ENCODE measurements around the gene MYH13.

MYH13 gene

GRCh38 chr17:10372906-10373305 is at the start of gene MYH13:
MYH13 (minus strand) TSS chr17:10373006; CDS start chr17:10364530, 8,476 bp downstream.
- no peak within 1 kb of the TSS for H3K4me3 ChIP-seq (ENCODE audit: low read length)
- no peak for TF ChIP-seq CTCF (IDR thresholded peaks at IDR 0.05; ENCODE audit: insufficient read depth, low read depth, low read length, missing control alignments)
- DNase-seq (ENCODE audit: low read depth), result no peak

DNA sequence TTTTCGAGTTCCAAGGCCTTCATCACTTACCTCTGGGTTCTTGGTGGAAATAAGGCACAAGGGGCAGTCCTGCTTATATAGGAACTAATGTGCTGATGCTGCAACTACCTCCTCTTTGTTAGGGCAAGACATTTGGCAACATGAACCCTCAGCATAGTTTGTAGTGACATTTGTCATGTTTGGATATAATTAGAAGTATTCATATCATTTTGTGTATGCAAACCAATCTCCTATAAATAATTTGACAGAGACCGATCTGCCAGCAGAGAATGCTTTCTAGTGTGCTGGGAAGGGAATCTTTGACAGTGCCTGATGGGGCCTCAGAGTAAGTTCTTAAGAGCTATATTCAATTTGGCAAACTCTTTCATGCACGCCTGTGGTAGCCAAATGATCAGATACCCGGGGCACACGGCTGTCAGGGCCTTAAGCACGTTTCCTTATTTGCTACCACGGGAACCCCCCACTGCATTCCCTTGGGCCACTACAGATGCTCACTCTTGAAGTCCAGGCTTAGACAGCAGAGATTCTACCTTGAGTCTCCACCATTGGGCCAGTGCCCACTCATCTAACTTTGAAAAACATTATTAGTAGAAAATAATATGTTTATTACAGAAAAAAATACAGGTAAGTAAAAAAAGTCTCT is 49.2 kb upstream of the MYH13 start, which contains the start of gene MYH8:
Gene MYH8 (minus strand): TSS at position 51 of the 643 bp plus-strand sequence. CDS start 1,723 bp downstream, outside the sequence.
- no peak within 1 kb of the TSS for H3K4me3 ChIP-seq (ENCODE audit: low read length)
- DNase-seq (ENCODE audit: low read depth), result no peak
- no peak for TF ChIP-seq CTCF (IDR thresholded peaks at IDR 0.05; ENCODE audit: insufficient read depth, low read depth, low read length, missing control alignments)

- DNase-seq (ENCODE audit: low read depth), result no peak
- no peak for TF ChIP-seq CTCF (IDR thresholded peaks at IDR 0.05; ENCODE audit: insufficient read depth, low read depth, low read length, missing control alignments)
Observed at GRCh38 chr17:10421211-10421610, 48.4 kb upstream of the MYH13 start.

GRCh38 chr17:10420811-10421210 is 48.0 kb upstream of the MYH13 start:
- no peak overlapping the region for H3K4me3 ChIP-seq (ENCODE audit: low read length)
- no peak for DNase-seq (ENCODE audit: low read depth)
- TF ChIP-seq CTCF (IDR thresholded peaks at IDR 0.05; ENCODE audit: insufficient read depth, low read depth, low read length, missing control alignments), result no peak

More at GRCh38 chr17:10421211-10421610, 48.4 kb upstream of the MYH13 start:
- no peak overlapping the region for H3K4me3 ChIP-seq (ENCODE audit: low read length)

GRCh38 chr17:10417431-10417830 is 44.6 kb upstream of the MYH13 start:
- DNase-seq (ENCODE audit: low read depth), result no peak
- no peak for TF ChIP-seq CTCF (IDR thresholded peaks at IDR 0.05; ENCODE audit: insufficient read depth, low read depth, low read length, missing control alignments)
- H3K4me3 ChIP-seq (ENCODE audit: low read length), result no peak overlapping the region

DNA sequence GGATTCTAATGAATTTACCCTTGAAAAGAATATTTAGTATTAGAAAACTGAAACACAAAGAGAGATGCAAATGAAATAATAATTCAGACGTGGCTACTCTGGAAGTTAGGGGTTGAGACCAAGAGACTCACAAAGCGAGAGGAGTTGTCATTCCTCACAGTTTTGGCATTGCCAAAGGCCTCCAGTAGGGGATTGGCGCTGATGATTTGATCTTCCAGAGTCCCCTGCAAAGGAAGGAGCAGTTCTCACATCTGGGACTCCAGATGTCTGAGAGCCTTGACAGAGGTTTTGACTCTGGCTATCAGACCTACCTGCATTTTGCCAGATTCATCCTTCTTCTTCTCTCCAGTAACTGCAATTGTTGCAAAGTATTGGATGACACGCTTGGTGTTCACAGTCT is 42.4 kb upstream of the MYH13 start:
- no peak for TF ChIP-seq CTCF (IDR thresholded peaks at IDR 0.05; ENCODE audit: insufficient read depth, low read depth, low read length, missing control alignments)
- H3K4me3 ChIP-seq (ENCODE audit: low read length), result no peak overlapping the region
- DNase-seq (ENCODE audit: low read depth), result no peak

DNA sequence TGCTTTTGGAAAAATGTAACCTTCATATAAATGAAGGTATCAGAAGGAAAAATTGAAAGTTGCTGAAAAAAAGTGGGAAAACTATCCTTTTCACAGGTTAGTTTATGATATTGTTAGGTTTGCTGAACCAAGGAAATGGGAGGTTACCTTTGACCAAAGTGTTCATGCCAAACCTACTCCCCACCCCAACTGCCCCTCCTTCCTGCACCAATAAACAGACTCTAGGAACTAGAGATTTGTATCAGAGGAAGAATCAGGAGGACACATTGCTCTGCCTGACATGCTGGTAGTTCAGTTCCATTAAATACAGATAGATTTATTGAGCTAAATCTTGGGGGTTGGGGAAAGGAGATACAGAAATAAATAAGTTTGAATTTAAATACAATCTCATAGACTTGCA is 30.8 kb upstream of the MYH13 start:
- no peak for TF ChIP-seq CTCF (IDR thresholded peaks at IDR 0.05; ENCODE audit: insufficient read depth, low read depth, low read length, missing control alignments)
- DNase-seq (ENCODE audit: low read depth), result no peak
- no peak overlapping the region for H3K4me3 ChIP-seq (ENCODE audit: low read length)
